Natural killer cell (primary cell): Measurements from ENCODE around the gene COL16A1. TPM values are rescaled to one million over a fixed set of nuclear protein-coding genes. Genes with fewer than 3 reads are reported as not detected.
A peak's percentile ranks its signal among the peaks of the same experiment; 100 is the strongest.

ENCODE experiments used
- ATAC-seq, 3 donors: fragments of 150-1000 bp in 2 of 3; fragments of 200-7000 bp in 1 of 3; cut with Tn5 transposase; 1 replicate in 1 of 3; 2 replicates in 2 of 3; pipeline ENCODE4 v1.10.0; 2021; ENCODE audit warnings: mild to moderate bottlenecking in 2 of 3, moderate library complexity in 2 of 3
- DNase-seq, 2 donors: peaks; one replicate each; pipeline versions ENCODE4 v3.0.0 to v3.0.0-alpha.2; 2013 to 2021; ENCODE audit warnings: mixed read lengths in 1 of 2
- H3K27ac ChIP-seq: one replicate; pipeline ENCODE4 v1.5.1; 2013; ENCODE audit warnings: mild to moderate bottlenecking, low read length
- H3K27me3 ChIP-seq: one replicate; pipeline ENCODE4 v1.6.1; 2013; ENCODE audit warnings: low read length; ENCODE audit not compliant: control insufficient read depth, insufficient read depth
- H3K36me3 ChIP-seq: one replicate; pipeline ENCODE4 v1.6.1; 2013; ENCODE audit warnings: low read length; ENCODE audit not compliant: control insufficient read depth, insufficient read depth
- H3K4me1 ChIP-seq: one replicate; pipeline ENCODE4 v1.6.1; 2013; ENCODE audit warnings: low read length; ENCODE audit not compliant: control insufficient read depth, insufficient read depth
- H3K4me3 ChIP-seq: one replicate; pipeline ENCODE4 v1.5.1; 2013; ENCODE audit warnings: low read length
- H3K9me3 ChIP-seq: one replicate; pipeline ENCODE4 v1.6.1; 2013; ENCODE audit warnings: low read length; ENCODE audit not compliant: control insufficient read depth, insufficient read depth
- H3K27ac Mint-ChIP-seq, 2 donors: one replicate each; pipeline ENCODE4 v1.8.0; 2022; ENCODE audit warnings: mild to moderate bottlenecking in 2 of 2, mixed read lengths in 2 of 2, moderate library complexity in 1 of 2
- H3K27me3 Mint-ChIP-seq, 2 donors: one replicate each; pipeline ENCODE4 v1.8.0; 2022; ENCODE audit warnings: low read depth in 2 of 2, mixed read lengths in 2 of 2
- H3K36me3 Mint-ChIP-seq: one replicate; pipeline ENCODE4 v1.8.0; 2022; ENCODE audit warnings: mixed read lengths
- H3K4me1 Mint-ChIP-seq, 2 donors: one replicate each; pipeline ENCODE4 v1.8.0; 2022; ENCODE audit warnings: mixed read lengths in 2 of 2
- H3K4me3 Mint-ChIP-seq: one replicate; pipeline ENCODE4 v1.8.0; 2022; ENCODE audit warnings: mild to moderate bottlenecking, moderate library complexity, mixed read lengths
- H3K9me3 Mint-ChIP-seq, 2 donors: one replicate each; pipeline ENCODE4 v1.8.0; 2022; ENCODE audit warnings: mixed read lengths in 2 of 2
- WGBS: methylation state at CpG from one replicate; pipeline ENCODE4 v1.1.7; 2013; ENCODE audit warnings: missing lambda C conversion rate; ENCODE audit not compliant: insufficient coverage; 5-methylcytosine and 5-hydroxymethylcytosine counted together
- intact Hi-C: fragments of 100-400 bp; cut with micrococcal nuclease; formaldehyde crosslinking; loops from one replicate; pipeline ENCODE4 v1.14.2; 2022
- total RNA-seq, 4 donors: library from RNA; stranded (reverse); fragments of 120-200 nt in 1 of 4; gene quantifications; one replicate each; pipeline versions ENCODE4 v1.2.3 to v1.2.4, GENCODE V29; 2013 to 2022
- TF ChIP-seq, protein P1 (sequence below): fragments of 200-600 bp; IDR thresholded peaks from one replicate; pipeline ENCODE4 v1.8.0; 2022; ENCODE audit warnings: antibody characterized with exemption

Gene COL16A1
- total RNA-seq, 3 donors from 2014 or later (not counting 1 experiment from before 2014, with no cell fraction given) = 0.14 TPM; not detected in 2

DNA sequence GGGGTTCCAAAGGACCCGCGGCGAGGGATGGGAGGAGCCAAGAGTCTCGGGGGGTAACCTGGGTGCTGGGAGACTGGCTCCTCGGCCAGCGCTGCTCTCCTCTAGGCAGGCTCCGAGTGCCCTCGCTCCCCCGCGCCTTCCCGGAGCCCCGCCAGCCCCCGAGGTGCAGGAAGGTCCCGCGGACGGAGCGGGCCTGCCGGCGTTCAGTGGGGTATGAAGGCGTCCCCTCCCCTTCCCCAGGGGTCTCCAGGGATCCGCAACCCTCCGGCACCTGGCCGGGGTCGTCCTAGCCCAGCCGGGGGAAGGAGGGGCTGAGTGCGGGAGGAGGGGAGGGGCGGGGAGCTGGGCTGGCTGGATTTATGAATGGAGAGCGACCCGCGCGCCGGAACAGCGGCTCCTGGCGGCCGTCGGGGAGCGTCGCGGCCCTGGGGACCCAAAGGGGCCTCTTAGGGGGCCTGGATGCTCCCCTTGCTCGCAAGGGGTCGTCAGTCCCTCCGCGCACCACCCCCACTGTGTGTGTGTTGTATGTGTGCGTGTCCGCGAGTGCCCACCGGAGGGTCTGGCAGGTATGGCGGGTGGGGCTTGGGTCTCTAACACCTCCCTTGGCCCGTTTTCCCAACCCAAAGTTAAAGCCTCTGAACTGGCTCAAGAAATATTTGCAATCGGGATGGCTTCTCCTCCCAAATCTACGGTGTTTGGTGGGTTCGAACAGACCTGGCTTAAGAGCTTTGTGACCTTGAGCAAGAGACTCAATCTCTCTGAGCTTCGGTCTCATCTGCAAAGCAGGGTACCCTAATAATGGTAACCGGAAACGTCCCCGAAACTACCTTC is 85.7 kb downstream of the COL16A1 start:
- H3K27ac ChIP-seq = no peak overlapping the region
- H3K27me3 ChIP-seq = peaks cover 22% of the 10 kb centered on the region
- H3K4me1 Mint-ChIP-seq = peaks cover 12 to 13% of the 10 kb centered on the region in 2 donors
- peaks cover 9% of the 10 kb centered on the region for H3K4me1 ChIP-seq
- DNase-seq (peak; percentile 33 to 64), ATAC-seq (peak; percentile 51 to 86 (median 76))
- no peaks in the 10 kb centered on the region for H3K36me3 ChIP-seq
- H3K4me3 Mint-ChIP-seq = no peak overlapping the region
- H3K27me3 Mint-ChIP-seq = peaks cover 13 to 29% of the 10 kb centered on the region in 2 donors
- WGBS = 15% methylated on average over 56 of the region's 56 CpGs
- H3K4me3 ChIP-seq = no peak overlapping the region
- intact Hi-C loops = no loop called here
- TF ChIP-seq, protein P1, sequence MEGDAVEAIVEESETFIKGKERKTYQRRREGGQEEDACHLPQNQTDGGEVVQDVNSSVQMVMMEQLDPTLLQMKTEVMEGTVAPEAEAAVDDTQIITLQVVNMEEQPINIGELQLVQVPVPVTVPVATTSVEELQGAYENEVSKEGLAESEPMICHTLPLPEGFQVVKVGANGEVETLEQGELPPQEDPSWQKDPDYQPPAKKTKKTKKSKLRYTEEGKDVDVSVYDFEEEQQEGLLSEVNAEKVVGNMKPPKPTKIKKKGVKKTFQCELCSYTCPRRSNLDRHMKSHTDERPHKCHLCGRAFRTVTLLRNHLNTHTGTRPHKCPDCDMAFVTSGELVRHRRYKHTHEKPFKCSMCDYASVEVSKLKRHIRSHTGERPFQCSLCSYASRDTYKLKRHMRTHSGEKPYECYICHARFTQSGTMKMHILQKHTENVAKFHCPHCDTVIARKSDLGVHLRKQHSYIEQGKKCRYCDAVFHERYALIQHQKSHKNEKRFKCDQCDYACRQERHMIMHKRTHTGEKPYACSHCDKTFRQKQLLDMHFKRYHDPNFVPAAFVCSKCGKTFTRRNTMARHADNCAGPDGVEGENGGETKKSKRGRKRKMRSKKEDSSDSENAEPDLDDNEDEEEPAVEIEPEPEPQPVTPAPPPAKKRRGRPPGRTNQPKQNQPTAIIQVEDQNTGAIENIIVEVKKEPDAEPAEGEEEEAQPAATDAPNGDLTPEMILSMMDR = peak; percentile 85
- no peaks in the 10 kb centered on the region for H3K9me3 Mint-ChIP-seq
- H3K9me3 ChIP-seq = no peaks in the 10 kb centered on the region
- no peaks in the 10 kb centered on the region for H3K36me3 Mint-ChIP-seq
- H3K27ac Mint-ChIP-seq = no peak overlapping the region

DNA sequence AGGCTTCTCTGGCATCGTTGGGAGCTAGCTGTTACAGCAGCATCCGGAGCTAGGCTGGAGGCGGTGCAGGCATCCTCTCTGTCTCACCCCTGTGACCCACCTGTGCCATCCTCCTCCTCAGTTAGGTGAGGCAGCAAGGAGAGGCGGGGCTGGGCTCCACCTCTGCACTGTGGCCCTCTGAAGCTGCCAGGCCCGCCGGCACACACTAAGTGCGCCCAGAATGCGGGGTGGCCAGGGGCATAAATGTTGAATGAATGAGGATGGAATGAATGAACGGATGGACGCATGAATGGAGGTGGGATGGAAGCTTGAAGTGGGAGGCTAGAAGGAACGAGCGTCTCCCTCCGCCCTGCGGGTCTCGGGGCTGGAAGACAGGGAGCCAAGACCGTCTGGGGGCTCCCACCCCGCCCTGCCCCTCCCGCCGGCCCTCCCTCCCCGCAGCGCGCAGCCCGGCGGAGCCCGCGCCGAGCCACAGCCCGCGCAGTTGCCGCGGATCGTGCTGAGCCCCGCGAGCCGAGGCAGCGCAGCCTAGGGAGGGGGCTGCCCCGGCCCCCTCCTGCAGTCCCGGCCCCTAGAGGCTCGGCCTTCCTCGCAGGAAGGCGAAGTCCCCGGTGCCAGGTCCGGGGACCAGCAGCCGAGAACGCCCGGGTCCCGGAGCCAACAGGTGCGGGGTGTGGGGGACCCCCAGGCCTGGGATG is 86.5 kb downstream of the COL16A1 start, which contains the start of gene HCRTR1:
HCRTR1 (plus strand) TSS at position 472 of the 698 bp plus-strand sequence. CDS start 1,504 bp downstream, outside the sequence.
- peak in 1 of 2 donors; percentile 5 for DNase-seq
- H3K9me3 ChIP-seq = no peaks in the 10 kb centered on the region
- H3K4me1 ChIP-seq = peaks cover 9% of the 10 kb centered on the region
- H3K4me3 Mint-ChIP-seq = peak within 1 kb of the TSS; percentile 49
- TF ChIP-seq, protein P1 = no peak
- ATAC-seq = peak in 2 of 3 donors; percentile 25 to 39
- H3K27ac ChIP-seq = no peak within 1 kb of the TSS
- H3K36me3 ChIP-seq = no peaks in the 10 kb centered on the region
- H3K4me3 ChIP-seq = no peak within 1 kb of the TSS
- 11% methylated on average over 48 of the region's 48 CpGs for WGBS
- no peaks in the 10 kb centered on the region for H3K36me3 Mint-ChIP-seq
- intact Hi-C loops = no loop called here
- peaks cover 22% of the 10 kb centered on the region for H3K27me3 ChIP-seq
- H3K27me3 Mint-ChIP-seq = peaks cover 13 to 29% of the 10 kb centered on the region in 2 donors
- no peaks in the 10 kb centered on the region for H3K9me3 Mint-ChIP-seq
- H3K4me1 Mint-ChIP-seq = peaks cover 12 to 13% of the 10 kb centered on the region in 2 donors
- H3K27ac Mint-ChIP-seq = no peak within 1 kb of the TSS

DNA sequence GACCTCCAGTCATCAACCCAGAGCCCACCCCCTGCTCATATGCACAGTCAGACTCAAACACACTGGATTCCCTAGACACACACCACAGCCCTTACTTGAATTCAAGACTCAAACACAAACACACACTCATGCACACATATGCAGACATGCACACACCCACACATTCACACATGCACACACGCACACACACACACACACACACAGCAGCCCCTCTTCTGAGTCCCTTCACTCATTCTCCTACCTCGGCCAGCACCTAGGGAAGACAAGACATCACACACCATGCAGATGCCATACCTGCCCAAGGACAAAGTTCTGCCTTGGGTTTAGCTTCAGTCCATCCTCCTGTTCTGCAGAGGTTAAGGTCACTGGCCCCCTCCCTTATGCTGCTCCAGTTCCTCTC is 87.9 kb downstream of the COL16A1 start:
- H3K27ac Mint-ChIP-seq = no peak overlapping the region
- intact Hi-C loops = no loop called here

More for the DNA sequence above, 87.9 kb downstream of the COL16A1 start:
- Mint-ChIP-seq H3K4me3 (no peak overlapping the region), H3K9me3 (no peaks in the 10 kb centered on the region), H3K4me1 (peaks cover 5% of the 10 kb centered on the region in 2 donors), H3K36me3 (no peaks in the 10 kb centered on the region), H3K27me3 (peaks cover 13 to 29% of the 10 kb centered on the region in 2 donors)
- ATAC-seq (no peak), DNase-seq (peak in 1 of 2 donors; percentile 5)
- WGBS = 48% methylated on average over 2 of the region's 2 CpGs
- H3K9me3 ChIP-seq = no peaks in the 10 kb centered on the region
- TF ChIP-seq, protein P1 = no peak
- H3K27me3 ChIP-seq = peaks cover 22% of the 10 kb centered on the region
- H3K36me3 ChIP-seq = no peaks in the 10 kb centered on the region
- H3K4me3 ChIP-seq = no peak overlapping the region
- H3K4me1 ChIP-seq = peaks cover 9% of the 10 kb centered on the region
- no peak overlapping the region for H3K27ac ChIP-seq
